HPDE6-E6E7 (cell line): Measurements from ENCODE around the gene MEI1.

Experiments
- DNase-seq: peaks from one replicate; pipeline ENCODE4 v3.0.0; 2011; ENCODE audit warnings: missing footprints; ENCODE audit errors: extremely low spot score

The MEI1 gene

DNA sequence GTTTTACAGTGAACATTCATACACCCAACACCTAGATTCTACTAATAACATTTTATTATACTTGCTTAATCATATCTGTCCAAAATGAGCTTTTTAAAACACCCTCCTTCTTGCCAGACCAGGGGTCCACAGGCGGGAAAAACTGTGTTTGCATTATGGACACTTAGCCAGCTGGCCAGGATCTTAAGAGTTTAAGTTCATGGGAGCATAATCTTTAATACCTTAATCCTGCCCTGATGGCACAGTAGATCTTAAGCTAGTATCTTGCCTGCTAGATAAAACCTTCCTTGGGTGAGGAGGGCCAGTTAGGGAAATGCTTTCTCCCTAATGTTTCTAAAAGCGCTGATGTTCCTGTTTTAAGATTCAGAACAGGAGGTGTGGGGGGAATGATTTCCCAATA is 88.0 kb downstream of the MEI1 start:
- DNase-seq, result no peak

DNA sequence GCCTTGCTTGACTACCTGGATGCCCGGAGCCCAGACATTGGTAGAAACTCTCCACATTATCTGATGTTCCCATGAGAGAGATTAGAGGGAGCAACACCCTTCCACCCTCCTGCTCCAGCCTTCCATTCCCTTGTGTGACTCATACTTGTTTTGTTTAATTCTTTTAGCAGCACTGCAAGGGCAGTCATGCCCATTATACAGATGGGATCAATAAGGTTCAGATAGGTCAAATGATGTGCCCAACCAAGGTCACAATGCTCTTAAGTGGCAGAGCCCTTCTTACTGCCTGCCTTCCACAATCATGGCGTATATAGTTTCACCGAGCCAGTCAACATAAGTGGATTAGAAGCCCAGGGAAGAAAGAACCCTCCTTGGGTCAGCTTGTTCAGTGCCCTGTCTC is 94.6 kb downstream of the MEI1 start:
- DNase-seq, result no peak

DNA sequence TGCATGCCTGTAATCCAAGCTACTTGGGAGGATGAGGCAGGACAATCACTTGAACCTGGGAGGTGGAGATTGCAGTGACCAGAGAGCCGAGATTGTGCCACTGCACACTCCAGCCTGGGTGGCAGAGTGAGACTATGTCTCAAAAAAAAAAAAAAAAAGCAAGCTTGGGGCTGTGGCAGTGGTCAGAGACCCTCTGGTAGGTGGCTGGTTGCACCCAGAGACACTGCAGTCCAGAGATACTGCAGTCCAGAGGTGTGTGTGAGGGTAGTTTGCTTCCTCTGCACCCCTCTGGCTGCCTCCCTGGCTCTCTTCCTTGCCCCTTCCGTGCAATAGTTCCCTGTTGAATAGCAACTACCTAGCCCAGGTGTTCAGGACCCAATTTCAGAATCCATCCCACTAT is 99.4 kb downstream of the MEI1 start:
- DNase-seq, result no peak

DNA sequence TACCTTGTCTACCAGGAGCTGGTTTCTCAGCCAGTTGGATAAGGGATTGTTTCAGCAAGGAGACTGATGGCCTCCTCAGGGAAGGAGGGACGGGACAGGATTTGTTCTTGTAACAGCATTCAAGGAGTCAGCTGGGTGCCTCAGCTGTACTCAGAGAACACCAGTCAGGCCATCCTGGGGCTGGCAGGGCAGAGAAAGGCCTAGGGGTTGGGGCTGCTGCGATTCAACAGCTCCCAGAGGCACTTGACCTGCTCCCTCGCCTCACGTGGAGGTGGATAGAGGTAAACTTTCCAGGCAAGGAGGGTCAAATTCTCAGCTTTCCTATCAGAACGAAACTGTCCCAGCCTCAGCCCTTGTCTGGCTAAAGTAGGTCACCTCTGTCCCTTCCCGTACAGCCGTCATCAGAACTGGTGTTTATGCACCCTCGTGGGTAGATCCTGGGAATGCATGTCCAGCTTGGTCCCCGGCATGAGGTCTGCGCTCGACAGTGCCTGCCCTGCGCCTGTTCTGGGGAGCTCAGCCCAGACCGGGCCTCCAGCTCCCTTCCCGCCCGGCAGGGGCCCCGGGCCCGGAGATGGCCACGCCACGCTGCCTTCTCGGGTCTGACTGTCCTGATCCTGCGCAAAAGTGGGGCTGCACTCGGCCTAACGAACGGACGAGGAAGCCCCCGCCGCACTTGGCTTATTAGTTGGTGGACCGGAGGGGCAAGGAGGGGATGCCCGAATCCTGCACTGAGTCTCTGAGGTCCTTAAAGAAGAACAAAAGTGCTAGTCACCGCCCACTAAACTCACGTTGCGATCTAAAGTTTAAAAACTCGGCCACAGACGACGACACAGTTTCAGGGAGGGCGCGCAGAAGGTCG is 100.4 kb downstream of the MEI1 start:
- no peak for DNase-seq

DNA sequence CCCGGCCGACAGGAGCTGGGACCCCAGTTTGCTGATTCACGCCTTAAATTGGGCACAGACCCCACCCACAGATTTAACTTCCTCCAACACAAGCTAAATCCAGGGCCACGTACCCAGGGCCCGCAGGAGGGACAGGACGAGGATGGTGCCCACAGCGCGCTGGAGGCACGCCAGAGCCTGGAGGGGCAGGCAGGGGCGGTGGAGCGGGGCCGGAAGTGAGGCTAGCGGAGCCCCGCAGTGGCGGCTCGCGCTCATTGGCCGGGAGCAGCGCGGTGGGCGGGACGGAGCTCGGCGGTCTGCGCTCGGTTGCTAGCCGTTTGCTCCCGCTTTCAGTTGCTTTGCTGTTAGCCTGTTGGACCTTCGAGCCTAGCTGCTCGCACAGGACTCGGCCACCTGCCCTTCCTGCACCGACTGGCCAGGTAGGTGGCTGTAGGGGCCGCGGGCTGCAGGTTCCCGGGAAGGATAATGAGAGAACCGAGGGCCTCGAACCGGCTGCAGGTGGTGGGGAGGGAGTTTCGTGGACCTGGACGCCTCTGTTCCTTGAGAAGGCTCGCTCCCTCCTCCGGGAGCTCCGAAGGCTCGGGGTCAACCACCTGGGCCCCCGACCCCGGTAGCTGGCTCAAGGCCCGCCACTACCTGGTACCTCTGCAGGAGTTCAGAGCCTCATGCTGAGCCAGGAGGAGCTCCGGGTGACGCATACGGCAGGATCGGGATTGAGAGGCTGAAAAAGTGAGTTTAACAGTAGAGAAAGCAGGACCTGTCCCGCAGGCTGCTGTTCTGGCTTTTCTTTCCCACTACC is 101.2 kb downstream of the MEI1 start, which contains the start of gene CCDC134:
Gene CCDC134, plus strand, starts transcription at position 332 of the 799 bp plus-strand sequence. CDS start 8,212 bp downstream, outside the sequence.
- peak; percentile 83 for DNase-seq

DNA sequence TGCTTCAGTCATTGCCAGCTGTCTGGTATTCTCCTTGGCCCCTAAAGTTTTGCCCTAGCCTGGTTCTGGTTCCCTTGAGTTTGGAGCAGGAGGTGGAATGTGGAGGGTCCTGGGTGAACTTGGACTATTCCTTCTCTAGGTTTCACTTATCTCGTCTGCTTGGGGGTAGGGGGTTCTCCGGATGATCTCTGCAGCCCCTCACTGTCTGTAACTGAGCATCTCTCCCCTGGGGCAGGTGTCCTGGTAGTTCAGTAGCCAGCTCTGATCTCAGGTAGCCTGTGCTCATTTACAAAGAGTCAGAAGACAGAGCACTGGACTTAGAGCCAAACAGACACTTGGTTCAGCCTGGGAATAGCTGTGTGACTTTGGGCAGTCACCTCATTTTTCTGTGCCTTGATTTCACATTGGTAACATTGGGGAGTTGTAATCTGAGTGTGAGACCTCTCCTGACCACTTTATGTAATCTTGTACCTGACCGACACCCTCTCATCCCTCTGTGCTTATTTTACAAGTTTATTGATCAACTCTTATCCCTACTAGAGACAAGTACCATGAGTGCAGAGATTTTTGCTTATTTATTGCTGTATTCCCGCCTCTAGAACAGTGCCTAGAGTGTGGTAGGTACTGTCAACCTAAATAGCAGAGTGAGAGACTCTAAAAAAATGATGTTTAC is 102.0 kb downstream of the MEI1 start:
- DNase-seq, result no peak

DNA sequence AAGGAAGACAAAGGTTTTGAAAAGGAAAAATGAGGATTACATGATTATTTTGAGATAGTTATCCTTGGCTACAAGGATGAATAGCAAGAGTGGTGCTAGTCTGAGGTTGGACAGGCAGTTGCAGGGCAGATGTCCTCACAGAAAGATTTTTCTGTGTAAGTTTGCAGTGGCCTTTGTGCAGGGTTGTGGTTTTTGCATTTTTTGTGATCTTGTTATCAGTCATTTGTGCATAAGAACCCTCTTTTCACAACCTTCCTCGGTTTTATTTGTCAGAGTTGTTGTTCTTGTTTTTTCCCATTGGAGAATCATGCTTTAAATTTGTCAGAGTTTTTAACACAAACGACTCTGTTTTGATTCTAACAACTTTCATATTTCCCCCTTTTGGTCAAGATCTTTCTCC is 102.6 kb downstream of the MEI1 start:
- DNase-seq, result no peak

DNA sequence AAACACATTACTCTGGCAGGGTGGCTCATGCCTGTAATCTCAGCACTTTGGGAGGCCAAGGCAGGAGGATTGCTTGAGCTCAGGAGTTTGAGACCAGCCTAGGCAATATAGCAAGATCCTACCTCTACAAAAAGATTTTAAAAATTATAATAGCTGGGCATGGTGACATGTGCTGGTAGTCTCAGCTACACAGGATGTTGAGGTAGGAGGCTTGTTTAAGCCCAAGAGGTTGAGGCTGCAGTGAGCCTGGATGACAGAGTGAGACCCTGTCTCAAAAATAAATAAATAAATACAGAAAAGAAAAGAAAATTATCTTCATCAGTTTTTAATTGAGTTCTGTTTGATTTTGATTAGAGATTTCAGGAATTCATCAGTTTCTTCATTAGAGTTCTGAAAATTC is 106.3 kb downstream of the MEI1 start:
- DNase-seq, result no peak

DNA sequence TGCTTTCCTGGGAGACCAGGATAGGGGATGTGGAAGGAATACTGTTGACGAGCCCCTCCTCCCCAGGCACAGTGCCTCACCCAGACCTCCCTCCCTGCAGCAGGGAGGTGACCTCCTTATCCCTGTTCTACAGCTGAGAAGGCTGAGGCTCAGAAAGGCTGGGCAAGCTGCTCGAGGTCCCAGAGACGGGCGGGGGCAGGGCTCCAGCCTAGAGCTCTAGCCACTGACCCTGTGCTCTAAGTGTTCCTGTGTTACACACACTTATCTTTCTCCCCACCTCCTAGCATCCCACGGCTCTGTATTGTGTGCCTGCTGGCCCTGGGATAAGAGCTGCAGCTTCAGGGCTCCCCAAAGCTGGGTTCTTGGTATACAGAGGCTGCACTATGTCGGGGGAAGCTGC is 109.1 kb downstream of the MEI1 start:
- DNase-seq, result no peak

DNA sequence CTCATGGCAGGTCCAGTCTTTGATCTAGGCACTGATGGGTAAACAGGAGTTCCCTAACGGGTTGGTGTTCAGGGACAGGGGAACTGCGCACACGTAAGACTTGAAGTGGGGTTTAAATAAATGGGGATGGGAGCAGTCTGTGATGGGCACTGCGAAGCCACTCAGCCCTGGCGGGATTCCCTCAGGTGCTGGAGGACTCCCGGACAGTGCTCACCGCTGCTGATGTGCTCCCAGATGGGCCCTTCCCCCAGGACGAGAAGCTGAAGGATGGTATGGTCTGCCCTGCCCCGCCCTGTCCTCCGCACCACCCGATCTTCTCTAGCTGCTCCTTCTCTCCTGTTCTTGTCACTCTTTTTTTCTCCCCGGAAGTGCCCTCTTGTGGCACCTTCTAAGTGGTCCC is 110.7 kb downstream of the MEI1 start:
- no peak for DNase-seq

DNA sequence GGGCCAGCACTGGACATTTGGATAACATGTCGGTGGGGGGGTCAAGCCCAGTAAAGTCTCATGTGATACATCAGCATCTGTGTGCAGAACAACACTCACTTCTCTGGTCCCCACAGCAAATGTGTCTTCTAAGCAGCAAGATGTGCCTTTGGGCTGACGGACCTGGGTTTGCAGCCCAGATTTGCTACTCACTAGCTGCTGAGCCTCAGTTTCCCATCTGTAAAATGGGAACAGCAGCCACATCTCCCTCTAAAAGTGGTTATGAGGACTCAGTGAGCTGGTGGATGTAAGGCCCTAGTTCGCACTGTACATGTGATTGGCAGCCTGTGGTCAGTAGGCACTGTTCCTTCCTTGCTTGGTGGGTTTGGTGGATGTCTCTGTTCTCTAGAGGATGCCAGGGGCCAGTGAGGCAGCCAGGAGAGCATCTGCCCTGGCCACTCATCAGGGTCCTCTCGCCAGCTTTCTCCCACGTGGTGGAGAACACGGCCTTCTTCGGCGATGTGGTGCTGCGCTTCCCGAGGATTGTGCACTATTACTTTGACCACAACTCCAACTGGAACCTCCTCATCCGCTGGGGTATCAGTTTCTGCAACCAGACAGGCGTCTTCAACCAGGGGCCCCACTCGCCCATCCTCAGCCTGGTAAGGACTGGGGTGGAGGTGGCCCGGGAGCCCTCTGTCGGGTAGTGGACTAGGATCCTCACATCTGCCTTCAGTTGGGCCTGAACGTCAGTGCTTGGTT is 113.7 kb downstream of the MEI1 start:
- no peak for DNase-seq

DNA sequence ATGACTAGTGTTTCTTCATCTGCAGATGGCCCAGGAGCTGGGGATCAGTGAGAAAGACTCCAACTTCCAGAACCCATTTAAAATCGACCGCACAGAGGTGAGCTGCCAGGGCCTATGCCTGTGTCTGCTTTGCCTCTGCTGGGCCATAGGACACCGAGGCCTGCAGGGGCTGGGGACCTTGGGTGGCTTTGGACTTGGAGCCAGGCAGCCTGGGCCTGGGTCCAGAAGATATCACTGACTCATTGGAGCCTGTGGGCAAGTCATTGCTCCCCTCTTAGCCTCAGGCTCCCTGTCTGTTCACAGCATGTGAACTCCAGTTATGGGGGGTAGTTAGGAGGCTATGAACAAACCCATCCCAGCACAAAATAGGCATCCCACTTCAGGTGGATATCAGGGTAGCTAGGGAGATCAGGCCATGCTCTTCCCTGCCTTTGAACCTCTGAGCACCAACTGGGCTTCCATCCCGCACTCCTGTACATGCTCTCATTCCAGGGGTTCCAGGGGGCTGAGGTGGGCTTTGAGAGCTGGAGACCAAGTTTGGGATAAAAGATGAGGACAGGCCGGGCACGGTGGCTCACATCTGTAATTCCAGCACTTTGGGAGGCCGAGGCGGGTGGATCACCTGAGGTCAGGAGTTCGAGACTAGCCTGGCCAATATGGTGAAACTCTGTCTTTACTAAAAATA is 114.6 kb downstream of the MEI1 start:
- DNase-seq, result no peak

DNA sequence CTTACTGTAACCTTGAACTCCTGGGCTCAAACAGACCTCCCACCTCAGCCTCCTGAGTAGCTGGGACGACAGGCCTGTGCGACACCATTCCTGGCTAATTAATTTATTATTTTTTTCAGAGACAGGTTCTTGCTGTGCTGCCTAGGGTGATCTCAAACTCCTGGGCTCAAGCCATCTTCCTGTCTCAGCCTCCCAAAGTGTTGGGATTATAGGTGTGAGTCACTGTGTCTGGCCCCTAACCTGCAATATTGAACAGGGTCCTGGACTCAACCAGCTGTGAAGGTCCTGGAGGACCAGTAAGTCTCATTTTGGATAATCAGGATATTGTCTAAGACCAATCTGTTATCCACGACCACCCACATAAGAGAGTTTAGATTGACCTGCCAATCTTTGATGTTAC is 116.4 kb downstream of the MEI1 start:
- DNase-seq, result no peak

DNA sequence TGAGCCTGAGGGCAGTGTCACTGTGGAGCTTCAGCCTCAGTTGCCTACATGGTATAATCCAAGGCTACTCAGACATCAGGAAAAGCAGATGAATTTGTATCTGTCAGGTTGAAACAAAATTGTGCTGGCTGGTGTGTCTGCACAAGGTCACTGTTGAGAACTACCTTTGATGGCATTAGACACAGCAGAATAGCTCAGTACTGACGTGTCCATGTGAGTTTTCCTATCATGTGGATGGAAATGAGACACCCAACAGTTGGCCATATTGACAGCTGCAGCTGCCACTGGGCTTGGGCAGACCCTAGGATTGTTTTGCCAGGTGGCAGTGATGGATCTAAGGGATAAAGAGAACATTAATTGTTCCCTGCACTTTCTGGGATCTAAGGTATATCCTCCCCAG is 116.9 kb downstream of the MEI1 start:
- DNase-seq, result no peak

DNA sequence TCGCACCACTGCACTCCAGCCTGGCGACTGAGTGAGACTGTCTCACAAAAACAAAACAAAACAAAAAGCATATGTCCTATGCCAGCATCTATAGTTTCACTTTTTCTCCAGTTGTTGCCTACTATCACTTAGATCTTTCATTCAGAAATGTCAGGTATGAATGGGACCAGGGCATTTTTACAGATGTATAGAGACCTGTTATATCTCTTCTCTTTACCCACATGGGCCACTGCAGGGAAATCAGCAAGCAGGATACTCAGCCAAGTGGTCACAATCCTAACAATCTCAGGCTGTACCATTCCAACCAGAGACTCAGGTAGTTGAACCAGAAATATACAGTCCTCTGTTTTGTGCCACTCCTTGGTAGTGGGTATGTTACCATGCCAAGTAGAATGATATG is 117.6 kb downstream of the MEI1 start:
- DNase-seq, result no peak

DNA sequence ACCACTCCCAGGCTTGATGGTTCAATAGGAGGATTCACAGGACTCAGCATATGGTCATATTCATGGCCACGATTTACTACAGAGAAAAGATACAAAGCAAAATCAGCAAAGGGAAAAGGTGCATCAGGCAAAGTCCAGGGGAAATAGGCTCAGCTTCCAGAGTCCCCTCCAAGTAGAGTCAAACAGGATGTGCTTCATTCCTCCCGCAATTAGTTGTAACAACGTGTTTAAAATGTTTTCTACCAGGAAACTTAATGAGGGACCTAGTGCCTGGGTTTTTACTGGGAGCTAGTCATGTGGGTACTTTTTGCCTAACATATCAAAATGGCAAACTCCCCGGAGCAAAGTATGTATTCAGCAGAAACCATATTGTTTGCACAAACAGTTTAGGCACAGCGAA is 118.7 kb downstream of the MEI1 start:
- no peak for DNase-seq

DNA sequence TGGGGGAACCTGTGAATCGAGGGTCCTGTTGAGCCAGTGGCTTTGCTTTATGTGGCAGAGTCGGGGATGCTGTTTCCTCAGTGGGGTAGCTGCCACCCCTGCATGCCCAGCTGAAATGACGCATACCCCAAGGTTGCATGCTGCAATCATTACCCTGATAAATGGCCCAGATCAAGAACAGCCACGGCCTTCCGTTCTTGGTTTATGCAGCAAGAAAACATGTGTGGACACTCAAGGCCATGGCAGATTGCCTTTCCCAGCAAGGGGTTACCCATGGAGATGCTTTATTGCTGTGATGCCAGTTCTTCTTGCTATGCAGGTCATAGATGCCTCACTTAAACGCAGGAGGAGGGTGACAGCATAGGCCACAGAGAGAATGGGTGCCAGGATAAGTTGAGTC is 119.3 kb downstream of the MEI1 start:
- no peak for DNase-seq

DNA sequence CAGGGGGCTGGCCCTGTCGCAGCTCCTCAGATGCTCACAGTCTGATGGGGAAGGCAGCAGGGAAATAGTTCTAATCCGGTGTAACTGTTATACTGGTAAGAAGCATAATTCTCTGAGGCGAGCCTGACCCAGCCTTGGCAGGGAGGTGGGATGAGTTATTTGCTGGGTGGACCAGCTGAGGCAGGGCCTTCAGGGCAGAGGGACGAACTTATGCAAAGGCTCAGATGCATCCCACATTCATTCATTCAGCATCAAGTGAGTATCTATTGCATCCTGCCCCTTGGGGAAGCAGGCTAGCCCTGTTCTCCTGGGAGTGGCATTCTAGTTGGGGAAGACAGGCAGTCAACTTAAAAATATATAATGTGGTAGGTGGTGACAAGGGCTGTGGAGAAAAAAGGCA is 120.0 kb downstream of the MEI1 start:
- no peak for DNase-seq

DNA sequence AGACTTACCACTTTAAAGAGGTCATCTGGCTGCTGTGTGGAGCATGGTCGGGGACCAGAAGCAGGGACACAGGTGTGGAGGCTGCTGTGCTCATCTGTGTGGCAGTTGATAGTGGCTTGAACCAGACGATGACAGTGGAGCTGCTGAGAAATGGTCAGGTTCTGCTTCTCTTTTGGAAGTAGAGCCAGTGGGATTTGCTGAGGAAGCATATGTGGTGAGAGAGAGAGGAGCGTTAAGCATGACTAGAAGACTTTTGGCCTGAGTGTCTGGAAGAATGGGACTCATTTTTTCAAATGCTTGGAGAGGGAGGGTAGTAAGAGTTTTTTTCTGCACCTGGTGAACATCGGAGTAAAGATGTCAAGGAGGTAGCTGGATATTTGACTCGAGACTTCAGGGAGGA is 121.1 kb downstream of the MEI1 start:
- DNase-seq, result no peak

DNA sequence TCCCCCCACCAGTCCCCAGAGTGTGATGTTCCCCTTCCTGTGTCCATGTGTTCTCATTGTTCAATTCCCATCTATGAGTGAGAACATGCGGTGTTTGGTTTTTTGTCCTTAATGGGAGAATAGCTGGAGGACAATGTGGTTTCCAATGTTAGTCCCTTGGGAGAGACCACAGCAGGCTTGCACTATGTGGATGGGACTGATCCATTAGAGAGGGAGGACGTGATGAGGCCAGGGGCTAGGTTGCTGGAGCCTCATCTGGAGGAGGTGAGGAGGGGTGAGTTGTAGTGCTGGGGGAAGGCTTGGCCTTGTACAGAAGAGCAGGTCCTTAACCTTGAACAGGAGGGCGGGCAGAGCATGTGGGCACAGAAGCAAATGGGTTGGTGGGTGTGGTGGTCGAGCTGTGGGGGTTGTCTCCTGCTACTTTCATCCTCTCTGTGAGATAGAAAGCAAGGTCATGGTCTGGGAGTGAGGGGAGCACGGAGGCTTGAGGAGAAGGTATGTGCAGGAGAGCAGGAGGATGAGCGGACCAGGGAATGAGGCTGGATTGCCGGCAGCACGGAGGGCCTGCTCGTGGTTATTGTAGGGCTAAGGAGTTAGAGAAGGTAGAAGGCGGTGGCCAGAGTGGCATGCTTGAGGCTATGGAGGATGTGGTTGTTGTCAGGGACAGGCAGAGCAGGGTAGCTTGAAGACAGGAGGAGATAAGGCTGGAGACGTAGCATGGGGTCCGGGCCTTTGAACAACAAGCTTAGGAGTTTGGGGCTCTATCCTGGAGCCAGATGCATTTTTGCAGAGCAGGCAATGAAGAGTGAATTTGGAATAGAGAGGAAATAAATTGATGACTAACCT is 122.4 kb downstream of the MEI1 start:
- no peak for DNase-seq
